PC-3 (cell line): ENCODE results near the gene SOBP. TPM values are rescaled to one million over a fixed set of nuclear protein-coding genes. Genes with fewer than 3 reads are reported as not detected.

Experiments
- ATAC-seq: fragments of 200-7000 bp; cut with Tn5 transposase; 2 replicates; pipeline ENCODE4 v1.9.1; 2020; ENCODE audit warnings: mild to moderate bottlenecking, moderate library complexity
- BruUV-seq: library from RNA; stranded (reverse); fragments of 400-500 nt; replicated peaks from 2 replicates; lab custom pipeline; 2021; lab: Mats Ljungman, UMichigan
- CTCF ChIA-PET: fragments of 300-600 bp; sonication (Branson Sonifier 250); formaldehyde crosslinking; loops from one replicate; lab custom pipeline; 2022; ENCODE audit warnings: antibody characterized with exemption; lab: Charles Lee
- POLR2A ChIA-PET: fragments of 300-600 bp; sonication (Branson Sonifier 250); formaldehyde crosslinking; loops from one replicate; lab custom pipeline; 2022; ENCODE audit warnings: antibody characterized with exemption; ENCODE audit not compliant: unreplicated experiment; lab: Charles Lee
- DNase-seq: peaks from one replicate; pipeline ENCODE4 v3.0.0-alpha.2; 2015
- H2AFZ ChIP-seq: fragments of 300-600 bp; sonication (generic); 2 replicates; pipeline ENCODE4 v1.6.0; 2016; ENCODE audit warnings: antibody characterized with exemption, low read length
- H3F3A ChIP-seq: fragments of 300-600 bp; sonication (generic); one replicate; pipeline ENCODE4 v1.6.0; 2017; ENCODE audit warnings: antibody characterized with exemption, low read length, control low read depth, mild to moderate bottlenecking; ENCODE audit not compliant: unreplicated experiment
- H3K27ac ChIP-seq: fragments of 300-600 bp; sonication (generic); 2 replicates; pipeline ENCODE4 v1.5.1; 2016; ENCODE audit warnings: mild to moderate bottlenecking, low read length
- H3K27me3 ChIP-seq: fragments of 300-600 bp; sonication (generic); 2 replicates; pipeline ENCODE4 v1.6.1; 2016; ENCODE audit warnings: low read length, mixed read lengths
- H3K36me3 ChIP-seq: fragments of 300-600 bp; sonication (generic); 2 replicates; pipeline ENCODE4 v1.6.1; 2016; ENCODE audit warnings: low read depth, mixed run types, low read length, mixed read lengths
- H3K4me1 ChIP-seq: fragments of 300-600 bp; sonication (generic); 2 replicates; pipeline ENCODE4 v1.5.1; 2016; ENCODE audit warnings: low read length; ENCODE audit not compliant: insufficient read depth
- H3K4me2 ChIP-seq: fragments of 300-600 bp; sonication (generic); 2 replicates; pipeline ENCODE4 v1.6.0; 2016; ENCODE audit warnings: low read length
- H3K4me3 ChIP-seq: fragments of 300-600 bp; sonication (generic); 2 replicates; pipeline ENCODE4 v1.5.1; 2016; ENCODE audit warnings: mild to moderate bottlenecking, low read length, mixed read lengths
- H3K79me2 ChIP-seq: fragments of 300-600 bp; sonication (generic); 2 replicates; pipeline ENCODE4 v1.6.1; 2017; ENCODE audit warnings: low read length, mixed read lengths
- H3K9ac ChIP-seq: fragments of 300-600 bp; sonication (generic); 2 replicates; pipeline ENCODE4 v1.6.0; 2016; ENCODE audit warnings: mild to moderate bottlenecking, low read length
- H3K9me2 ChIP-seq: fragments of 300-600 bp; sonication (generic); replicated peaks from 2 replicates; pipeline ENCODE4 v1.6.1; 2016; ENCODE audit warnings: mixed run types, low read length, mixed read lengths
- H3K9me3 ChIP-seq: fragments of 300-600 bp; sonication (generic); 2 replicates; pipeline ENCODE4 v1.6.1; 2016; ENCODE audit warnings: low read length, mixed read lengths
- H4K20me1 ChIP-seq: fragments of 300-600 bp; sonication (generic); 2 replicates; pipeline ENCODE4 v1.6.1; 2016; ENCODE audit warnings: low read length, mixed read lengths
- CTCF ChIP-seq: fragments of 300-600 bp; sonication (generic); conservative IDR thresholded peaks from 2 replicates; pipeline ENCODE4 v1.5.1; 2017; ENCODE audit warnings: antibody characterized with exemption, low read depth, mild to moderate bottlenecking, low read length
- EZH2 ChIP-seq: fragments of 300-600 bp; sonication (generic); IDR thresholded peaks from one replicate; pipeline ENCODE4 v1.6.1; 2017; ENCODE audit warnings: antibody characterized with exemption, mild to moderate bottlenecking, low read length; ENCODE audit not compliant: unreplicated experiment
- EZH2phosphoT487 ChIP-seq: fragments of 300-600 bp; sonication (generic); IDR thresholded peaks from 2 replicates; pipeline ENCODE4 v1.6.1; 2018; ENCODE audit warnings: mild to moderate bottlenecking, antibody characterized with exemption, low read length, borderline replicate concordance
- intact Hi-C: fragments of 100-400 bp; cut with micrococcal nuclease; formaldehyde crosslinking; loops from 2 replicates; pipeline ENCODE4 v1.9.0; 2023
- total RNA-seq: library from RNA; depleted of rRNA; stranded (reverse); fragments of >200 nt; gene quantifications from 2 replicates; pipeline ENCODE4 v1.2.3, GENCODE V29; 2014

SOBP gene
- total RNA-seq, 1 experiment from 2014 or later: 0.15 TPM

- TF ChIP-seq CTCF: no peak
- TF ChIP-seq EZH2phosphoT487: no peak
- no peak for TF ChIP-seq EZH2
- Histone ChIP-seq H3F3A (no peaks in the 10 kb centered on the region), H3K4me3 (no peak overlapping the region), H3K4me1 (no peaks in the 10 kb centered on the region), H3K9me2 (no peaks in the 10 kb centered on the region), H3K9me3 (no peaks in the 10 kb centered on the region), H3K4me2 (no peak overlapping the region), H3K9ac (no peak overlapping the region), H3K79me2 (no peaks in the 10 kb centered on the region), H3K27me3 (peaks cover 9% of the 10 kb centered on the region), H4K20me1 (no peaks in the 10 kb centered on the region), H3K27ac (no peak overlapping the region), H2AFZ (no peak overlapping the region), H3K36me3 (no peaks in the 10 kb centered on the region)
- ChIA-PET POLR2A (no interaction called here), CTCF (no interaction called here)
- no peak for DNase-seq
- no TSS peak for BruUV-seq
- intact Hi-C loops: no loop called here
- ATAC-seq: no peak
Measured at GRCh38 chr6:107698146-107698545, 208.2 kb downstream of the SOBP start.

- H3K4me1 ChIP-seq: no peaks in the 10 kb centered on the region
- peaks cover 9% of the 10 kb centered on the region for H3K27me3 ChIP-seq
- TF ChIP-seq EZH2: no peak
- TF ChIP-seq EZH2phosphoT487: no peak
- TF ChIP-seq CTCF: no peak
- no peak overlapping the region for H3K4me3 ChIP-seq
- no TSS peak for BruUV-seq
- no peak overlapping the region for H3K27ac ChIP-seq
- H3F3A ChIP-seq: no peaks in the 10 kb centered on the region
- intact Hi-C loops: no loop called here
- no peak for ATAC-seq
- no peaks in the 10 kb centered on the region for H4K20me1 ChIP-seq
- no peaks in the 10 kb centered on the region for H3K79me2 ChIP-seq
- ChIA-PET POLR2A (no interaction called here), CTCF (no interaction called here)
- no peaks in the 10 kb centered on the region for H3K9me2 ChIP-seq
- no peak overlapping the region for H3K4me2 ChIP-seq
- no peak overlapping the region for H3K9ac ChIP-seq
- no peak overlapping the region for H2AFZ ChIP-seq
- no peaks in the 10 kb centered on the region for H3K9me3 ChIP-seq
- DNase-seq: no peak
- no peaks in the 10 kb centered on the region for H3K36me3 ChIP-seq
Measured at GRCh38 chr6:107699254-107699653, 209.3 kb downstream of the SOBP start.

- Histone ChIP-seq H3K27ac (no peak overlapping the region), H3K9ac (no peak overlapping the region), H3K9me3 (no peaks in the 10 kb centered on the region), H3K36me3 (no peaks in the 10 kb centered on the region), H2AFZ (no peak overlapping the region), H3K79me2 (no peaks in the 10 kb centered on the region), H3K9me2 (no peaks in the 10 kb centered on the region), H3K27me3 (peaks cover 9% of the 10 kb centered on the region), H3K4me1 (no peaks in the 10 kb centered on the region), H3F3A (no peaks in the 10 kb centered on the region), H3K4me2 (no peak overlapping the region), H3K4me3 (no peak overlapping the region), H4K20me1 (no peaks in the 10 kb centered on the region)
- intact Hi-C loops: no loop called here
- ChIA-PET POLR2A (no interaction called here), CTCF (no interaction called here)
- ATAC-seq: no peak
- no peak for TF ChIP-seq EZH2
- no peak for TF ChIP-seq EZH2phosphoT487
- TF ChIP-seq CTCF: no peak
- no peak for DNase-seq
- BruUV-seq: no TSS peak
Measured at GRCh38 chr6:107699697-107700325, 209.9 kb downstream of the SOBP start.
